B cell (primary cell): Measurements from ENCODE around the gene P2RX5.

Experiments used
- EZH2 ChIP-seq: IDR thresholded peaks from 2 replicates; pipeline ENCODE4 v1.6.1; 2012; ENCODE audit warnings: borderline replicate concordance, low read depth, mild to moderate bottlenecking, moderate library complexity, low read length; ENCODE audit not compliant: insufficient read depth, poor library complexity, severe bottlenecking
- TF ChIP-seq, protein P1 (sequence below): fragments of 200-600 bp; IDR thresholded peaks from one replicate; pipeline ENCODE4 v1.8.0; 2022; ENCODE audit warnings: antibody characterized with exemption, mild to moderate bottlenecking

DNA sequence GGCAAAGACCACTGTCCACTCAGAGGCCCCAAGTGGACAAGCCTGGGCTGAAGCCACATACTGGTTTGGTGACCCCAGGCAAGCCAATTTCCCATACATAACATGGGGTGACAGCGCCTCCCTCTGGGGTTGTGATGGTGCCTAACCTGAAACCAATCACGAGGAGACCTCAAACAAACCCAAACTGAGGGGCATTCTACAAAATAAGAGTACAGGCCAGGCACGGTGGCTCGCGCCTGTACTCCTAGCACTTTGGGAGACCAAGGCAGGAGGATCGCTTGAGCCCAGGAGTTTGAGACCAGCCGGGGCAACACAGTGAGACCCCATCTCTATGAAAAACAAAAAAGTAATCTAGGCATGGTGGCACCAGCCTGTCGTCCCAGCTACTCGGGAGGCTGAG, 3.6 kb downstream of the P2RX5 start:
- TF ChIP-seq, protein P1, sequence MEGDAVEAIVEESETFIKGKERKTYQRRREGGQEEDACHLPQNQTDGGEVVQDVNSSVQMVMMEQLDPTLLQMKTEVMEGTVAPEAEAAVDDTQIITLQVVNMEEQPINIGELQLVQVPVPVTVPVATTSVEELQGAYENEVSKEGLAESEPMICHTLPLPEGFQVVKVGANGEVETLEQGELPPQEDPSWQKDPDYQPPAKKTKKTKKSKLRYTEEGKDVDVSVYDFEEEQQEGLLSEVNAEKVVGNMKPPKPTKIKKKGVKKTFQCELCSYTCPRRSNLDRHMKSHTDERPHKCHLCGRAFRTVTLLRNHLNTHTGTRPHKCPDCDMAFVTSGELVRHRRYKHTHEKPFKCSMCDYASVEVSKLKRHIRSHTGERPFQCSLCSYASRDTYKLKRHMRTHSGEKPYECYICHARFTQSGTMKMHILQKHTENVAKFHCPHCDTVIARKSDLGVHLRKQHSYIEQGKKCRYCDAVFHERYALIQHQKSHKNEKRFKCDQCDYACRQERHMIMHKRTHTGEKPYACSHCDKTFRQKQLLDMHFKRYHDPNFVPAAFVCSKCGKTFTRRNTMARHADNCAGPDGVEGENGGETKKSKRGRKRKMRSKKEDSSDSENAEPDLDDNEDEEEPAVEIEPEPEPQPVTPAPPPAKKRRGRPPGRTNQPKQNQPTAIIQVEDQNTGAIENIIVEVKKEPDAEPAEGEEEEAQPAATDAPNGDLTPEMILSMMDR: peak; percentile 19
- TF ChIP-seq EZH2: no peak
